Endothelial cell of umbilical vein (primary cell): Measurements from ENCODE around the gene OR56B4.

ENCODE experiments used
- EZH2 ChIP-seq: IDR thresholded peaks from 2 replicates; pipeline ENCODE4 v1.6.1; 2012; ENCODE audit warnings: borderline replicate concordance, low read depth, mild to moderate bottlenecking, moderate library complexity, low read length, inconsistent platforms; ENCODE audit not compliant: severe bottlenecking
- POLR2A ChIP-seq: IDR thresholded peaks from 2 replicates; pipeline ENCODE4 v1.6.1; 2012; ENCODE audit warnings: low read depth, mild to moderate bottlenecking, control low read depth, low read length
- POLR2AphosphoS5 ChIP-seq: IDR thresholded peaks from 2 replicates; pipeline ENCODE4 v1.6.1; 2012; ENCODE audit warnings: low read depth, mild to moderate bottlenecking, control low read depth, low read length, moderate library complexity; ENCODE audit not compliant: insufficient read depth
- TF ChIP-seq, protein P1 (sequence below), 2 donors: IDR thresholded peaks; 1 replicate in 1 of 2; 2 replicates in 1 of 2; pipeline ENCODE4 v1.5.1; 2011; ENCODE audit warnings: low read length in 2 of 2, mild to moderate bottlenecking in 2 of 2, moderate library complexity in 2 of 2, control low read depth in 1 of 2, inconsistent platforms in 1 of 2, low read depth in 1 of 2; ENCODE audit not compliant: insufficient read depth in 1 of 2; ENCODE audit errors: extremely low read depth in 1 of 2

DNA sequence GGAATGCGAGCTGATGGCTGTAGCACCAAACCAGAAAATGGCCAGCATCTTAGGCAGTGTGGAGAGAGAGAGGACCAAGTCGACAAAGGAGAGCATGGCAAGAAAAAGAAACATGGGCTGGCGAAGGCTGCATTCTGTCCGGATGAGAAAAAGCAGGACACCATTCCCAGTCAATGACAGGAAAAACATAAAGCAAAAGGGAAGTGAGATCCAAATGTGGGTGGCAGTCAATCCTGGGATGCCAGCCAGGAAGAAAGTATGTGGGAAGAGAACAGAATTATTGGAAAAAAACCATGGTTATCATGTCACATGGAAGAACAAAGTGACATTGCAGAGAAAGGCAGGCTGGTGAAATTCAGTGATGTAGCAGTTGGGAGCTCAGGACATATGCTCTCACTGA lies 40.0 kb upstream of the OR56B4 start:
- no peak for TF ChIP-seq POLR2A
- TF ChIP-seq POLR2AphosphoS5: no peak
- TF ChIP-seq, protein P1, sequence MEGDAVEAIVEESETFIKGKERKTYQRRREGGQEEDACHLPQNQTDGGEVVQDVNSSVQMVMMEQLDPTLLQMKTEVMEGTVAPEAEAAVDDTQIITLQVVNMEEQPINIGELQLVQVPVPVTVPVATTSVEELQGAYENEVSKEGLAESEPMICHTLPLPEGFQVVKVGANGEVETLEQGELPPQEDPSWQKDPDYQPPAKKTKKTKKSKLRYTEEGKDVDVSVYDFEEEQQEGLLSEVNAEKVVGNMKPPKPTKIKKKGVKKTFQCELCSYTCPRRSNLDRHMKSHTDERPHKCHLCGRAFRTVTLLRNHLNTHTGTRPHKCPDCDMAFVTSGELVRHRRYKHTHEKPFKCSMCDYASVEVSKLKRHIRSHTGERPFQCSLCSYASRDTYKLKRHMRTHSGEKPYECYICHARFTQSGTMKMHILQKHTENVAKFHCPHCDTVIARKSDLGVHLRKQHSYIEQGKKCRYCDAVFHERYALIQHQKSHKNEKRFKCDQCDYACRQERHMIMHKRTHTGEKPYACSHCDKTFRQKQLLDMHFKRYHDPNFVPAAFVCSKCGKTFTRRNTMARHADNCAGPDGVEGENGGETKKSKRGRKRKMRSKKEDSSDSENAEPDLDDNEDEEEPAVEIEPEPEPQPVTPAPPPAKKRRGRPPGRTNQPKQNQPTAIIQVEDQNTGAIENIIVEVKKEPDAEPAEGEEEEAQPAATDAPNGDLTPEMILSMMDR (IDR thresholded peaks at IDR 0.05; ENCODE audit: extremely low read depth in 1 of 2, insufficient read depth in 1 of 2, low read depth in 1 of 2, low read length in 2 of 2): no peak
- no peak for TF ChIP-seq EZH2
